ENCODE results near the gene LPP. TPM values are rescaled to one million over a fixed set of nuclear protein-coding genes. Genes with fewer than 3 reads are reported as not detected.

Gene LPP
- polyA plus RNA-seq, 1 experiment = 76.3 TPM

DNA sequence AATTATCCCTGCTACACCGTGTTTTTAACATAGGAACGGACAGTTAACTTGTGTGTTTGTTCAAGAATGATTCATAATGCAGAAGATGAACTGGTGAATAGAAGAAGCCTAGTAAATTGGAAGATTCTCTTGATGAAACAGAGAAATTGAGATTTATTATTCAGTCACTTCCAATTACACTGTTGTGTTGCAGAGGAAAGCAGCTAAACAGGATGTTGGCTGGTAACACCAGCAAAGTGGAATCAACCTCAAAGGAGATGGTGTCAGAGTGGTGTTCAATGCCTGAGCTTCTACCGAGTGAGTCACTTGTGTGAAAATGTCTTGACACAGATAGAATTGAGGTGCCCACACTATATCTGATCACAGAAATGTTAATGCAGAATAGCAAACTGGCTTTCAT, 399.6 kb downstream of the LPP start:
- no peak for DNase-seq (ENCODE audit: low read depth, low spot score)

DNA sequence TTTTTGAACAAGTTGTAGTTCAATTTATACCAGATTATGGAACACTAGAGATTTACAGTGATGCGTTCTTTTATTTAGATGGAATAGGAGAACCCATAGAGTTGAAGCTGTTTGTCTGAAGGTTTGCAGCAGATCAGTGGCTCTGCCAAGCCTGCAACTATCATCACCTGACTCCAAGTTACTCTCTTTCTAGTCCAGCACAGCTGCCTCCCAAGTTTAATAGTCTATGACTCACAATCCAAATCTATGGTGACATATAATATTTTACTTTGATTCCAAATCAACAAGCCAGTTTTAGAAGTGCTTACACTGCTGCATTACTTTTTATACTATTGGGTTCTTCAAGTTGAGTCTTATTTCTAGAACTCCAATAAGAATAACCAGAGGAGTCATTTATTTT, 400.4 kb downstream of the LPP start:
- TF ChIP-seq CTCF (IDR thresholded peaks at IDR 0.05; ENCODE audit: low read depth, low read length) = no peak
- ChIA-PET POLR2A (no interaction called here), CTCF (interaction anchor here (1.8 kb wide), 1 partner anchor 814 kb away, joined by 8 read pairs; no protein-coding TSS in a partner anchor)
- Histone ChIP-seq H3K9me3 (ENCODE audit: control insufficient read depth, insufficient read depth, low read length) (no peaks in the 10 kb centered on the region), H3K27me3 (ENCODE audit: control insufficient read depth, insufficient read depth, low read length) (no peaks in the 10 kb centered on the region), H3K4me3 (ENCODE audit: low read depth, low read length) (no peak overlapping the region), H3K27ac (ENCODE audit: low read depth, low read length) (no peak overlapping the region)
- DNase-seq (ENCODE audit: low read depth, low spot score) = peak; percentile 21

More for the DNA sequence above, 399.6 kb downstream of the LPP start:
- Histone ChIP-seq H3K9me3 (ENCODE audit: control insufficient read depth, insufficient read depth, low read length) (no peaks in the 10 kb centered on the region), H3K27ac (ENCODE audit: low read depth, low read length) (no peak overlapping the region), H3K4me3 (ENCODE audit: low read depth, low read length) (no peak overlapping the region), H3K27me3 (ENCODE audit: control insufficient read depth, insufficient read depth, low read length) (no peaks in the 10 kb centered on the region)
- no peak for TF ChIP-seq CTCF (IDR thresholded peaks at IDR 0.05; ENCODE audit: low read depth, low read length)
- ChIA-PET CTCF (interaction anchor here (1.1 kb wide), 1 partner anchor 815 kb away, joined by 3 read pairs; no protein-coding TSS in a partner anchor), POLR2A (no interaction called here)

DNA sequence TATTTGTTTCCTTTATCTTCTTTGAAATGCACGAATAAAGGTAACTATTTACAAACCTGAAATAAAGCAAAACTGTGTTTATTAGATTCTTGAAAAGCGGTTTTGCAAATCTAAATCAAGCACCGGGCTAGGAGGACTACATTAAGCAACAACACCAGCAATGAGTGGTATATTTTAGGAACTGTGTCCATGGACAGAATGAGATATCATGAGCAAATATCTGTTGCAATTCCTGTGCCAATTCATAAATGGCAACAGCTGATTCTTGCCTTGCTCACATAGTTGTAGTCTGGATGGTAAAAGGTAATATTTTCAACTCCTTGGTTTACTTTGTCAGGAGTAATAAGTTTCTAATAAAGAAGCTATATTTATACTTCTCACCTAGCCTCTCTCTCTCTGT, 403.3 kb downstream of the LPP start:
- POLR2A ChIA-PET = no interaction called here
- Histone ChIP-seq H3K27me3 (ENCODE audit: control insufficient read depth, insufficient read depth, low read length) (no peaks in the 10 kb centered on the region), H3K9me3 (ENCODE audit: control insufficient read depth, insufficient read depth, low read length) (no peaks in the 10 kb centered on the region), H3K27ac (ENCODE audit: low read depth, low read length) (no peak overlapping the region), H3K4me3 (ENCODE audit: low read depth, low read length) (no peak overlapping the region)
- no peak for DNase-seq (ENCODE audit: low read depth, low spot score)
- TF ChIP-seq CTCF (IDR thresholded peaks at IDR 0.05; ENCODE audit: low read depth, low read length) = no peak
- CTCF ChIA-PET = interaction anchor here (0.5 to 2.6 kb wide), 3 partner anchors 42 to 398 kb away, joined by 3 to 14 read pairs (median 3); no protein-coding TSS in a partner anchor

DNA sequence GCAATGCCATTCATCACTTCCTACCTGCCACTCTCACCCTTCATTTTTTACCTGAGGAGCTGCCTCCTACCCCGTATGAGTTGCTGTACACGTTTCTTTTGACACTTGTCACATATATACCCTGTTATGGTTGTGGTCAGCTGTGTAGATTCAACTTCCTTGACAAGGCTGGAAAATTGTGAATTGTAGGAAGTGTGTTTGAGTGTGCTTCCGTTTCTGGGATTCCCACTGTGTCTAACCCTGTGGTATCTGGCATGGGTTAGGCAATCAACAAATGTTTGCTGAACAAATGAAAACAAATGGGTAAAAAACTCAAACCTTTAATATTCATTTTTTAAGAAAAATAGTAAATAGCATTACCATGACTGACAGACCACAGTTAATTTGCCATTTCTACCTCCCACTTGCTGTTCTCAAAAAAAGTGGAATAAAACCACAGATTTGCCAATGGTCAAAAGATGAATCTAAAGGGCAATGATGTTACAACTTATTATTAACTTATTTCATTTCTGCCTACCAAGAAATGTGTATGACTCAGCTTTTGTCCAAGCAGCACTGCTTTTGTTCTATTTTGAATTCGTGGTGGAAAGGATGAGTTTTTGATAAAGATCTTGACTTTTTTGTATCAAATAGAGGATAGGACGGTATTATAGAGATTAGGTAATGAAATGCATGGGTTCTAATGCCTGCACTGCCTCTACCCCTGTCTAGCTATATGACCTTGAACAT, 404.6 kb downstream of the LPP start:
- POLR2A ChIA-PET = no interaction called here
- no peak overlapping the region for H3K27ac ChIP-seq (ENCODE audit: low read depth, low read length)
- no peak for DNase-seq (ENCODE audit: low read depth, low spot score)
- H3K4me3 ChIP-seq (ENCODE audit: low read depth, low read length) = no peak overlapping the region
- H3K27me3 ChIP-seq (ENCODE audit: control insufficient read depth, insufficient read depth, low read length) = no peaks in the 10 kb centered on the region
- no peak for TF ChIP-seq CTCF (IDR thresholded peaks at IDR 0.05; ENCODE audit: low read depth, low read length)
- H3K9me3 ChIP-seq (ENCODE audit: control insufficient read depth, insufficient read depth, low read length) = no peaks in the 10 kb centered on the region
- CTCF ChIA-PET = interaction anchor here (2.6 kb wide), 1 partner anchor 396 kb away, joined by 14 read pairs; no protein-coding TSS in a partner anchor

- Histone ChIP-seq H3K27ac (ENCODE audit: low read depth, low read length) (no peak overlapping the region), H3K27me3 (ENCODE audit: control insufficient read depth, insufficient read depth, low read length) (no peaks in the 10 kb centered on the region), H3K4me3 (ENCODE audit: low read depth, low read length) (no peak overlapping the region), H3K9me3 (ENCODE audit: control insufficient read depth, insufficient read depth, low read length) (no peaks in the 10 kb centered on the region)
- DNase-seq (ENCODE audit: low read depth, low spot score) = no peak
- no peak for TF ChIP-seq CTCF (IDR thresholded peaks at IDR 0.05; ENCODE audit: low read depth, low read length)
- POLR2A ChIA-PET = no interaction called here
- CTCF ChIA-PET = interaction anchor here (2.6 kb wide), 1 partner anchor 396 kb away, joined by 14 read pairs; no protein-coding TSS in a partner anchor
Observed at GRCh38 chr3:188559072-188559429, 405.1 kb downstream of the LPP start.
